ENCODE data around the gene CTNNBIP1.

DNA sequence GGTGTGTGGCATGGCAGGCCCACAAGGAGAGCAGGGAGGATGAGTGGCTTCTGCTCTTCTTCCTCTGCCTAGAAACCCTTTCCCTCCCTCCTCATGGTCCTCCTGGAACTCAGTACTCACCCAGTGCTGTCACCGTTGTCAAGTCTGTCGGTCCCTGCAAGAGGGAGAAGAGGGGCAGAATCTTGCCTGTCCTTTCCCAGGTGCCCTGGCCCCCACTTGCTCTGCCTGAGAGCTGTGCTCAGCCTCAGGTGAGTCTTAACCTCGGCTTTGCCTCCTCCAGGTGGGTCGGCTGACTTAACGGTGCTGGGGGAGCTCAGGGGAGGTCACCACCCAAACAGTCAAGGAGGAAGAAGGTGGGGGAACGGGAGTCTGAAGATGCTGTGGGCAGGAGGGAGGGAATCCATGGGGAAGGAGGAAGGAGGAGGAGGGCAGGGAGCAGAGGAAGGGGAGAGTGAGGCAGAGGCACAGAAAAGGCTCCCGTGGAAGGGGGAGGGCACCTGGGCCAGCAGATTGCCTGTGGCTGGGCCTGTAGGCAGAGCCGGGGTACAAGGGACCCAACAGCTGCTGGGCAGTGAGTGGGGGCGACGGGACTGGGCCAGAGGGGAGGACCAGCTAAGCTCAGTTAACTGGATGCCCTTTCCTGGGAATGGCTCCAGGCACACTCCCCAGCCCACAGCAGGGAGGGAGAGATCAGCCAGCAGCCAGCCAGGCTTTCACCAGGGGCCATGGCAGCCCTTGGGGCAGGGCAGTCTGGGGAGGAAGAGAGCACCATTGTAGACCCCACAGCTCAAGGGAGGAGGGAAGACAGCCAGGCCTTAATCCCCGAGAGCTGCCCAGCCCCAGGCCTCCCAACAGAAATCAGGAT lies 26.3 kb downstream of the CTNNBIP1 start:
- TF ChIP-seq, protein P1, sequence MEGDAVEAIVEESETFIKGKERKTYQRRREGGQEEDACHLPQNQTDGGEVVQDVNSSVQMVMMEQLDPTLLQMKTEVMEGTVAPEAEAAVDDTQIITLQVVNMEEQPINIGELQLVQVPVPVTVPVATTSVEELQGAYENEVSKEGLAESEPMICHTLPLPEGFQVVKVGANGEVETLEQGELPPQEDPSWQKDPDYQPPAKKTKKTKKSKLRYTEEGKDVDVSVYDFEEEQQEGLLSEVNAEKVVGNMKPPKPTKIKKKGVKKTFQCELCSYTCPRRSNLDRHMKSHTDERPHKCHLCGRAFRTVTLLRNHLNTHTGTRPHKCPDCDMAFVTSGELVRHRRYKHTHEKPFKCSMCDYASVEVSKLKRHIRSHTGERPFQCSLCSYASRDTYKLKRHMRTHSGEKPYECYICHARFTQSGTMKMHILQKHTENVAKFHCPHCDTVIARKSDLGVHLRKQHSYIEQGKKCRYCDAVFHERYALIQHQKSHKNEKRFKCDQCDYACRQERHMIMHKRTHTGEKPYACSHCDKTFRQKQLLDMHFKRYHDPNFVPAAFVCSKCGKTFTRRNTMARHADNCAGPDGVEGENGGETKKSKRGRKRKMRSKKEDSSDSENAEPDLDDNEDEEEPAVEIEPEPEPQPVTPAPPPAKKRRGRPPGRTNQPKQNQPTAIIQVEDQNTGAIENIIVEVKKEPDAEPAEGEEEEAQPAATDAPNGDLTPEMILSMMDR (IDR thresholded peaks at IDR 0.05) = no peak
- no peak for TF ChIP-seq POLR2A (IDR thresholded peaks at IDR 0.05; ENCODE audit: low read depth)
- TF ChIP-seq POLR2AphosphoS5 (IDR thresholded peaks at IDR 0.05) = no peak
- no peak for TF ChIP-seq EP300 (IDR thresholded peaks at IDR 0.05)

Data from esophagus muscularis mucosa (tissue), 4 donors.